Nephron (organoid): ENCODE results near the gene PPM1N.

Experiments
- H3K27ac Mint-ChIP-seq, 3 experiments: 2 replicates each; pipeline ENCODE4 v1.8.0; 2020; ENCODE audit warnings: mixed read lengths in 3 of 3, mild to moderate bottlenecking in 2 of 3, moderate library complexity in 1 of 3
- H3K27me3 Mint-ChIP-seq: 2 replicates; pipeline ENCODE4 v1.8.0; 2021; ENCODE audit warnings: low read depth, mild to moderate bottlenecking, moderate library complexity, mixed read lengths
- H3K36me3 Mint-ChIP-seq: 2 replicates; pipeline ENCODE4 v1.8.0; 2020; ENCODE audit warnings: low read depth, mixed read lengths
- H3K4me1 Mint-ChIP-seq: 2 replicates; pipeline ENCODE4 v1.8.0; 2020; ENCODE audit warnings: mixed read lengths
- H3K4me3 Mint-ChIP-seq, 3 experiments: 2 replicates each; pipeline ENCODE4 v1.8.0; 2020; ENCODE audit warnings: mild to moderate bottlenecking in 3 of 3, mixed read lengths in 3 of 3, moderate library complexity in 2 of 3
- H3K9me3 Mint-ChIP-seq: 2 replicates; pipeline ENCODE4 v1.8.0; 2020; ENCODE audit warnings: mixed read lengths
- TF ChIP-seq, protein P1 (sequence below), 3 experiments: fragments of 200-600 bp; sonication (generic); IDR thresholded peaks; one replicate each; pipeline ENCODE4 v1.5.0; 2021; ENCODE audit warnings: antibody characterized with exemption in 3 of 3; ENCODE audit not compliant: unreplicated experiment in 3 of 3

Gene PPM1N

DNA sequence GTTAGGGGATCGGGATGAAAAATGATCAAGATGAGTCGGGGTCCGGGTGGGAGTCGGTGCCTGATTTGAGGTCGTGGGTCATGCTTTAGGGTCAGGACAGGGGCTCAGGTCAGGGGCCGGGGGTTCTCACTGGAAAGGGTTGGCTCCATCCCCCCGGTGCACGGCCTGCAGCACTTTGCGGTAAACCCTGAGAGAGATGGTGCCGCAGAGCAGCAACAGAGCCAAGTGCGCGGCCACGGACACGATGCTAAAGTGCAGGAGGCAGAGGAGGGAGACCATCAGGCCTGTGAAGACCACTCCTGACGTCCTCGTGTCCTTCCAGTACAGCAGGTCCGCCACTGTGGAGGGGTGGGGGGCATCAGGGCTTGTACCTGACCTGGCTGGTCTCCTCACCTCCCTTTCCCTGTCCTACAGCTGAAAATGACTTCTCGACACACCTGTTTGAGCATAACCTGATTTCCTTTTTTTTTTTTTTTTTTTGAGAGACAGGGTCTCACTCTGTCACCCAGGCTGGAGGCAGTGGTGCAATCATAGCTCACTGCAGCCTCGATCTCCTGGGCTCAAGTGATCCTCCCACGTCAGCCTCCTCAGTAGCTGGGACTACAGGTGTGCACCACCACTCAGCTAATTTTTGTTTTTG, 8.9 kb upstream of the PPM1N start:
- no peak overlapping the region for H3K4me3 Mint-ChIP-seq
- TF ChIP-seq, protein P1, sequence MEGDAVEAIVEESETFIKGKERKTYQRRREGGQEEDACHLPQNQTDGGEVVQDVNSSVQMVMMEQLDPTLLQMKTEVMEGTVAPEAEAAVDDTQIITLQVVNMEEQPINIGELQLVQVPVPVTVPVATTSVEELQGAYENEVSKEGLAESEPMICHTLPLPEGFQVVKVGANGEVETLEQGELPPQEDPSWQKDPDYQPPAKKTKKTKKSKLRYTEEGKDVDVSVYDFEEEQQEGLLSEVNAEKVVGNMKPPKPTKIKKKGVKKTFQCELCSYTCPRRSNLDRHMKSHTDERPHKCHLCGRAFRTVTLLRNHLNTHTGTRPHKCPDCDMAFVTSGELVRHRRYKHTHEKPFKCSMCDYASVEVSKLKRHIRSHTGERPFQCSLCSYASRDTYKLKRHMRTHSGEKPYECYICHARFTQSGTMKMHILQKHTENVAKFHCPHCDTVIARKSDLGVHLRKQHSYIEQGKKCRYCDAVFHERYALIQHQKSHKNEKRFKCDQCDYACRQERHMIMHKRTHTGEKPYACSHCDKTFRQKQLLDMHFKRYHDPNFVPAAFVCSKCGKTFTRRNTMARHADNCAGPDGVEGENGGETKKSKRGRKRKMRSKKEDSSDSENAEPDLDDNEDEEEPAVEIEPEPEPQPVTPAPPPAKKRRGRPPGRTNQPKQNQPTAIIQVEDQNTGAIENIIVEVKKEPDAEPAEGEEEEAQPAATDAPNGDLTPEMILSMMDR (IDR thresholded peaks at IDR 0.05; ENCODE audit: unreplicated experiment in 3 of 3): no peak

GRCh38 chr19:45492137-45492626, 6.1 kb upstream of the PPM1N start:
- Mint-ChIP-seq H3K27ac (peak overlapping the region; percentile 62 to 98 (median 65)), H3K27me3 (peaks cover 24% of the 10 kb centered on the region), H3K4me1 (peaks cover 22% of the 10 kb centered on the region)

More for the DNA sequence above, 8.9 kb upstream of the PPM1N start:
- Mint-ChIP-seq H3K27ac (no peak overlapping the region), H3K9me3 (no peaks in the 10 kb centered on the region), H3K36me3 (no peaks in the 10 kb centered on the region), H3K27me3 (peaks cover 8% of the 10 kb centered on the region), H3K4me1 (peaks cover 18% of the 10 kb centered on the region)

DNA sequence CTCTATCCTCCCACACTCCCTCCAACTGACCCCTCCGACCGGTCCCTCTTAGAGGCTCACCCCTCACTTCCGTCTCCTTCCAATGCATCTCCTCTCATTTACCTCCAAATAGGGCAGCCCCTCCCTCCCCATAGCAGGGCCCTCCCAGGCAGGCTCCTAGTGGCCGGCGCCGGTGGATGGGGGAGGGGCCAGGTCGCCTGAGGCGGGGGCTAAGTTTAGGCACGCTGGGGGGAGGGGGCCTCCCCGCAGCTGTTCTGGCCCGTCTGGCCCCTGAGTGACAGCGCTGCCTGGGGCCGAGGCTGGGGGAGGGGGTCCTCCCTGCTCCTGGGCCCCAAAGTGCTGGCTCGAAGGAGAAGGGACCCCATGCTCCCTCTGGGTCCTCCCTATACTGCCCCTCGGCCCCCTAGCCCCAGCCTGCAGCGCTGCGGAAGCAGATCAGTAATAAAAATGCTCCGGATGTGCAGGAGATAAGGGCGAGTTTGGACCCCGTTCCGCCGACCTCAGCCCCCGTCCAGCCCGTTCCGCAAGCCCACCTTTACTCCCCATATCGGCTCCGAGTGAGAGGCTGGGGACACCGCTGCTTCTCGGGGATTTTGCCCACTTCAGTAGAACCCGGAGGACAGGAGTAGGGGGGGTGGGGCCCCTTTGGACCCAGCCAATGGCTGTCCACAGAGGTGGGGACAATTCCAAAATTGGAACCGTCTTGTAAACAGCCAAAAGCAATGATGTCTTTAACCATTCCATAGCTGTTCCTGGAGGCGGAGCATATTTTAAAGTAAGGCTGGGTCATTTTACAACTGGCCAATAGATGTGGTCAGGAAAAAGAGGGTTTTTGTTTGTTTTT, 5.4 kb upstream of the PPM1N start:
- H3K36me3 Mint-ChIP-seq: no peaks in the 10 kb centered on the region
- H3K27me3 Mint-ChIP-seq: peaks cover 30% of the 10 kb centered on the region
- peaks cover 26% of the 10 kb centered on the region for H3K4me1 Mint-ChIP-seq
- peak overlapping the region; percentile 93 to 95 (median 94) for H3K4me3 Mint-ChIP-seq
- TF ChIP-seq, protein P1 (IDR thresholded peaks at IDR 0.05; ENCODE audit: unreplicated experiment in 3 of 3): no peak
- no peaks in the 10 kb centered on the region for H3K9me3 Mint-ChIP-seq
- H3K27ac Mint-ChIP-seq: peak overlapping the region; percentile 62 to 98 (median 93)

More at GRCh38 chr19:45492137-45492626, 6.1 kb upstream of the PPM1N start:
- no peaks in the 10 kb centered on the region for H3K36me3 Mint-ChIP-seq
- peak overlapping the region; percentile 93 to 95 (median 94) for H3K4me3 Mint-ChIP-seq
- H3K9me3 Mint-ChIP-seq: no peaks in the 10 kb centered on the region
- TF ChIP-seq, protein P1 (IDR thresholded peaks at IDR 0.05; ENCODE audit: unreplicated experiment in 3 of 3): no peak

GRCh38 chr19:45494261-45494916, 3.9 kb upstream of the PPM1N start:
- no peaks in the 10 kb centered on the region for H3K9me3 Mint-ChIP-seq
- H3K27me3 Mint-ChIP-seq: peaks cover 44% of the 10 kb centered on the region
- peak overlapping the region in 1 of 3 experiments; percentile 48 for H3K27ac Mint-ChIP-seq
- peaks cover 34% of the 10 kb centered on the region for H3K4me1 Mint-ChIP-seq
- H3K4me3 Mint-ChIP-seq: peak overlapping the region; percentile 77 to 94 (median 93)
- TF ChIP-seq, protein P1 (IDR thresholded peaks at IDR 0.05; ENCODE audit: unreplicated experiment in 3 of 3): no peak
- H3K36me3 Mint-ChIP-seq: no peaks in the 10 kb centered on the region

GRCh38 chr19:45495178-45495577, 3.1 kb upstream of the PPM1N start:
- Mint-ChIP-seq H3K27me3 (peaks cover 52% of the 10 kb centered on the region), H3K4me1 (peaks cover 37% of the 10 kb centered on the region), H3K36me3 (no peaks in the 10 kb centered on the region), H3K4me3 (peak overlapping the region; percentile 80 to 84 (median 80)), H3K9me3 (no peaks in the 10 kb centered on the region), H3K27ac (no peak overlapping the region)
- TF ChIP-seq, protein P1 (IDR thresholded peaks at IDR 0.05; ENCODE audit: unreplicated experiment in 3 of 3): no peak
